Endothelial cell of umbilical vein (primary cell): ENCODE data around the gene CMTM2.

ENCODE experiments used
- EZH2 ChIP-seq: IDR thresholded peaks from 2 replicates; pipeline ENCODE4 v1.6.1; 2012; ENCODE audit warnings: borderline replicate concordance, low read depth, mild to moderate bottlenecking, moderate library complexity, low read length, inconsistent platforms; ENCODE audit not compliant: severe bottlenecking
- FOS ChIP-seq: IDR thresholded peaks from 2 replicates; pipeline ENCODE4 v1.6.1; 2011; ENCODE audit warnings: mild to moderate bottlenecking, low read length, moderate library complexity, borderline replicate concordance; ENCODE audit not compliant: insufficient read depth
- GATA2 ChIP-seq: IDR thresholded peaks from 2 replicates; pipeline ENCODE4 v1.7.0; 2011; ENCODE audit warnings: low read depth, mild to moderate bottlenecking, moderate library complexity, mixed read lengths, low read length; ENCODE audit not compliant: insufficient read length, insufficient read depth
- JUN ChIP-seq: IDR thresholded peaks from 2 replicates; pipeline ENCODE4 v1.6.1; 2011; ENCODE audit warnings: borderline replicate concordance, low read depth; ENCODE audit not compliant: insufficient read length, insufficient read depth
- MYC ChIP-seq: IDR thresholded peaks from one replicate; pipeline ENCODE4 v1.6.1; 2011; ENCODE audit warnings: mild to moderate bottlenecking, low read depth, low read length
- POLR2A ChIP-seq: IDR thresholded peaks from 2 replicates; pipeline ENCODE4 v1.6.1; 2012; ENCODE audit warnings: low read depth, mild to moderate bottlenecking, control low read depth, low read length
- POLR2AphosphoS5 ChIP-seq: IDR thresholded peaks from 2 replicates; pipeline ENCODE4 v1.6.1; 2012; ENCODE audit warnings: low read depth, mild to moderate bottlenecking, control low read depth, low read length, moderate library complexity; ENCODE audit not compliant: insufficient read depth
- TF ChIP-seq, protein P1 (sequence below): IDR thresholded peaks from 2 replicates; pipeline ENCODE4 v1.6.1; 2011; ENCODE audit not compliant: insufficient read depth, insufficient read length
- TF ChIP-seq, protein P2 (sequence below), 2 donors: IDR thresholded peaks; 1 replicate in 1 of 2; 2 replicates in 1 of 2; pipeline ENCODE4 v1.5.1; 2011; ENCODE audit warnings: low read length in 2 of 2, mild to moderate bottlenecking in 2 of 2, moderate library complexity in 2 of 2, control low read depth in 1 of 2, inconsistent platforms in 1 of 2, low read depth in 1 of 2; ENCODE audit not compliant: insufficient read depth in 1 of 2; ENCODE audit errors: extremely low read depth in 1 of 2

DNA sequence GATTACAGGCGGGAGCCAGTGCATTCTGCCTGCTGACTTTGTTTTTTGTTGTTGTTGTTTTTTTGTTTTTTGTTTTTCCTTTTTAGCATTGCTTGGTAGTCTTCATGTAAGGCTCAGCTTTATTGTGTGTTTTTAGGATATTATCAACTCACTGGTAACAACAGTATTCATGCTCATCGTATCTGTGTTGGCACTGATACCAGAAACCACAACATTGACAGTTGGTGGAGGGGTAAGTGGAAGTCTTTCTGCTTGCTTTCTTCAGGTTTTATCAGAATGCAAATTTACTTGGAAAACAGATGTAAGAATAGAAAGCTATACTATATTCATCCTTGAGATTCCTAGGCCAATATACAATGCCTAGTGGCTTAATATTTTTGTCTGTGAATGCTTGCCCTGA, 16.3 kb upstream of the CMTM2 start:
- TF ChIP-seq, protein P1, sequence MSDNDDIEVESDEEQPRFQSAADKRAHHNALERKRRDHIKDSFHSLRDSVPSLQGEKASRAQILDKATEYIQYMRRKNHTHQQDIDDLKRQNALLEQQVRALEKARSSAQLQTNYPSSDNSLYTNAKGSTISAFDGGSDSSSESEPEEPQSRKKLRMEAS: no peak
- TF ChIP-seq, protein P2, sequence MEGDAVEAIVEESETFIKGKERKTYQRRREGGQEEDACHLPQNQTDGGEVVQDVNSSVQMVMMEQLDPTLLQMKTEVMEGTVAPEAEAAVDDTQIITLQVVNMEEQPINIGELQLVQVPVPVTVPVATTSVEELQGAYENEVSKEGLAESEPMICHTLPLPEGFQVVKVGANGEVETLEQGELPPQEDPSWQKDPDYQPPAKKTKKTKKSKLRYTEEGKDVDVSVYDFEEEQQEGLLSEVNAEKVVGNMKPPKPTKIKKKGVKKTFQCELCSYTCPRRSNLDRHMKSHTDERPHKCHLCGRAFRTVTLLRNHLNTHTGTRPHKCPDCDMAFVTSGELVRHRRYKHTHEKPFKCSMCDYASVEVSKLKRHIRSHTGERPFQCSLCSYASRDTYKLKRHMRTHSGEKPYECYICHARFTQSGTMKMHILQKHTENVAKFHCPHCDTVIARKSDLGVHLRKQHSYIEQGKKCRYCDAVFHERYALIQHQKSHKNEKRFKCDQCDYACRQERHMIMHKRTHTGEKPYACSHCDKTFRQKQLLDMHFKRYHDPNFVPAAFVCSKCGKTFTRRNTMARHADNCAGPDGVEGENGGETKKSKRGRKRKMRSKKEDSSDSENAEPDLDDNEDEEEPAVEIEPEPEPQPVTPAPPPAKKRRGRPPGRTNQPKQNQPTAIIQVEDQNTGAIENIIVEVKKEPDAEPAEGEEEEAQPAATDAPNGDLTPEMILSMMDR (IDR thresholded peaks at IDR 0.05; ENCODE audit: extremely low read depth in 1 of 2, insufficient read depth in 1 of 2, low read depth in 1 of 2, low read length in 2 of 2): no peak
- TF ChIP-seq POLR2AphosphoS5 (no peak), EZH2 (no peak), MYC (no peak), POLR2A (no peak), JUN (no peak), GATA2 (no peak), FOS (no peak)
